Measurements from ENCODE around the gene ATP6V0E1. TPM values are rescaled to one million over a fixed set of nuclear protein-coding genes. Genes with fewer than 3 reads are reported as not detected.

ATP6V0E1 gene
- total and polyA plus RNA-seq, 2 of the 8 experiments (the other 6 are each of a cell fraction or from before 2014, with no cell fraction given) = 108 to 134 TPM

DNA sequence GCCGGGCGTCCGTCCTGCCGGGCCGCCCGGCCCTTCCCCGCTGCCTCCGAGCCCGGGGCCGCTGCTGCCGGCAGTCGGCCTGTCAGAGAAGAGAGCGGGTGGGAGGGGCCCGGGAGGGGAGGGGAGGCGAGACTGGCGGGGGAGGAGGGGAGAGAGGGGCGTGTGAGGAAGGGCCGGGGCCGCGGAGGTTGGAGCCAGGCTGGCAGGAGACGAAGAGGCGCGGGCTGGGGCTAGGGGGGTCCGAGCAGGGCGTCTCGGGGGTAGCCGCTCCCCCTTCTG lies 73.2 kb downstream of the ATP6V0E1 start:
- Histone ChIP-seq H3K27me3 (replicated peaks in 1 of 4; ENCODE audit: control insufficient read depth in 3 of 4, extremely low read depth in 1 of 4, insufficient read depth in 3 of 4, low read length in 3 of 4) (no peaks in the 10 kb centered on the region), H3K56ac (replicated peaks; ENCODE audit: insufficient read length, low read depth, low read length) (no peak overlapping the region), H4K5ac (ENCODE audit: insufficient read length, low read depth, low read length) (no peak overlapping the region), H3K4me2 (ENCODE audit: insufficient read depth in 1 of 2, low read depth in 2 of 2, low read length in 2 of 2) (peak overlapping the region; percentile 85 to 100; a peak in 3 of 4 replicates), H3K79me1 (ENCODE audit: low read depth, low read length) (no peaks in the 10 kb centered on the region), H3K4ac (replicated peaks; ENCODE audit: insufficient read length, low read depth, low read length) (no peak overlapping the region), H3K23ac (ENCODE audit: insufficient read length) (no peak overlapping the region), H2AFZ (ENCODE audit: low read length) (no peak overlapping the region), H3K9ac (replicated peaks in 1 of 4; ENCODE audit: extremely low read depth in 1 of 4, low read depth in 3 of 4, low read length in 3 of 4) (peak overlapping the region in 2 of 4 experiments; percentile 53 to 55; a peak in 2 of 7 replicates), H3K27ac (ENCODE audit: low read depth, low read length) (no peak overlapping the region), H2BK5ac (ENCODE audit: low read depth, low read length) (no peak overlapping the region), H4K8ac (ENCODE audit: extremely low read depth, insufficient read depth, low read length) (no peak overlapping the region; the same call in 1 of the 2 replicates), H2BK120ac (replicated peaks; ENCODE audit: low read depth, low read length) (no peak overlapping the region), H3K36me3 (ENCODE audit: control insufficient read depth in 2 of 4, insufficient read depth in 4 of 4, low read length in 3 of 4) (no peaks in the 10 kb centered on the region), H4K91ac (replicated peaks; ENCODE audit: insufficient read length, low read length) (no peak overlapping the region), H3K23me2 (ENCODE audit: low read depth, low read length) (peaks cover 11% of the 10 kb centered on the region), H3K4me3 (ENCODE audit: extremely low read depth in 1 of 4, insufficient read depth in 2 of 4, low read depth in 3 of 4, low read length in 4 of 4) (peak overlapping the region; percentile 68 to 95 (median 83)), H3K14ac (ENCODE audit: insufficient read length) (no peak overlapping the region), H3K79me2 (ENCODE audit: control insufficient read depth in 1 of 2, insufficient read depth in 2 of 2, low read length in 2 of 2) (peaks cover 0 to 10% of the 10 kb centered on the region in 2 experiments; a peak in 2 of 4 replicates), H3K9me3 (ENCODE audit: insufficient read depth in 2 of 2, low read depth in 1 of 2, low read length in 1 of 2) (no peaks in the 10 kb centered on the region), H2BK12ac (ENCODE audit: low read depth, low read length) (no peak overlapping the region), H2BK20ac (ENCODE audit: low read length) (no peak overlapping the region), H3K18ac (ENCODE audit: extremely low read depth, low read length) (no peak overlapping the region), H4K20me1 (replicated peaks in 1 of 2; ENCODE audit: control insufficient read depth in 1 of 2, insufficient read depth in 2 of 2, low read length in 2 of 2) (no peaks in the 10 kb centered on the region), H2BK15ac (ENCODE audit: low read length) (no peak overlapping the region), H3K4me1 (replicated peaks in 1 of 4; ENCODE audit: control insufficient read depth in 3 of 4, insufficient read depth in 4 of 4, low read length in 3 of 4) (peaks cover 0 to 8% (median 4%) of the 10 kb centered on the region in 4 experiments; a peak in 4 of 7 replicates), H2AK5ac (ENCODE audit: low read depth, low read length) (no peak overlapping the region)
- TF ChIP-seq CEBPB (IDR thresholded peaks at IDR 0.05; ENCODE audit: low read depth, low read length) (no peak), RXRA (IDR thresholded peaks at IDR 0.05; ENCODE audit: insufficient read depth, low read depth, low read length) (no peak), GABPA (IDR thresholded peaks at IDR 0.05; ENCODE audit: borderline replicate concordance, insufficient read depth, low read length) (no peak), EGR1 (IDR thresholded peaks at IDR 0.05; ENCODE audit: borderline replicate concordance, low read depth, low read length) (no peak), SUZ12 (IDR thresholded peaks at IDR 0.05; ENCODE audit: low read length) (no peak), TCF12 (IDR thresholded peaks at IDR 0.05; ENCODE audit: low read depth, low read length) (no peak), YY1 (IDR thresholded peaks at IDR 0.05; ENCODE audit: low read depth, low read length) (no peak)
- POLR2A ChIA-PET (ENCODE audit: partially characterized antibody) = interaction anchor here (1.0 to 1.4 kb wide), 4 partner anchors 24 to 97 kb away, joined by 3 to 4 read pairs (median 4); partner anchors contain the start of genes ATP6V0E1 and RPL26L1
- DNase-seq (ENCODE audit: low read depth in 1 of 2, low spot score in 2 of 2) (no peak), FAIRE-seq (no peak)
- CTCF ChIA-PET (ENCODE audit: partially characterized antibody) = interaction anchor here (0.6 to 1.5 kb wide), 7 partner anchors 11 to 172 kb away, joined by 3 to 4 read pairs (median 3); no protein-coding TSS in a partner anchor
- no CpG with 5 or more reads among the region's 27 CpGs for WGBS, 2 experiments (ENCODE audit: extremely low coverage in 1 of 2, insufficient coverage in 1 of 2, insufficient read length in 1 of 2, insufficient replicate concordance in 2 of 2, low coverage in 1 of 2, low lambda C conversion rate in 2 of 2, missing lambda C conversion rate in 1 of 2)
